Measurements from ENCODE around the gene COL15A1.

DNA sequence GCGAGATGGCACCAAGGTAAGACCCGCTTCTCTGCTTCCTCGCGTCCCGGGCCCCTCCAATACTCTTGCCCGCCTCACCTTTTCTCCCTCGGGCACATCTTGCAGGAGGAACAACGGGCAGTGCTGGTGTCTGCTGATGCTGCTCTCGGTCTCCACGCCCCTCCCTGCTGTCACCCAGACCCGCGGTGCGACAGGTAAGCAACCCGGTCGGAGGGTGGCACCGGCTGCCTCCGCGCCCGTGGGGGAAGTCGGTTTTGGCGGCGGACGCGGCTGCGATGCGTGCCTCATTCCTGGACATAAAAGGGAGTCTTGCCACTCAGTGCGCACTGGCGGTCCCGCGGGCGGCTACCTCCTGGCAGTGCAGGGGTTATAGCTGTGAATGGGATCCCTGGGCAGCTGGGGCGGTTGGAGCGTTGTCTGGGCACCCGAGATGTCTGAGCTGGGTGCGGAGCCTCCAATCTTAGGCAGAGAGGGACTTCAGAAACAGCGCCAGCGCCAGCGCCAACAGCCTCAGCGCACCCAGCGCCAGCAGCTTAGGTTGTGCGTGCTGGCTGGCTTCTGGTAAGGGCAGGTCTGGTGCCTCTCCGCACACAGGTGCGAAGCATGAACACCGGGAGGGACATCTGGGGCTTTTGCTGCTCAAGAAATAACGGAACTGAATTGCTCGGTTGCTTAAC, 488 bp downstream of the COL15A1 start:
- TF ChIP-seq, protein P1, sequence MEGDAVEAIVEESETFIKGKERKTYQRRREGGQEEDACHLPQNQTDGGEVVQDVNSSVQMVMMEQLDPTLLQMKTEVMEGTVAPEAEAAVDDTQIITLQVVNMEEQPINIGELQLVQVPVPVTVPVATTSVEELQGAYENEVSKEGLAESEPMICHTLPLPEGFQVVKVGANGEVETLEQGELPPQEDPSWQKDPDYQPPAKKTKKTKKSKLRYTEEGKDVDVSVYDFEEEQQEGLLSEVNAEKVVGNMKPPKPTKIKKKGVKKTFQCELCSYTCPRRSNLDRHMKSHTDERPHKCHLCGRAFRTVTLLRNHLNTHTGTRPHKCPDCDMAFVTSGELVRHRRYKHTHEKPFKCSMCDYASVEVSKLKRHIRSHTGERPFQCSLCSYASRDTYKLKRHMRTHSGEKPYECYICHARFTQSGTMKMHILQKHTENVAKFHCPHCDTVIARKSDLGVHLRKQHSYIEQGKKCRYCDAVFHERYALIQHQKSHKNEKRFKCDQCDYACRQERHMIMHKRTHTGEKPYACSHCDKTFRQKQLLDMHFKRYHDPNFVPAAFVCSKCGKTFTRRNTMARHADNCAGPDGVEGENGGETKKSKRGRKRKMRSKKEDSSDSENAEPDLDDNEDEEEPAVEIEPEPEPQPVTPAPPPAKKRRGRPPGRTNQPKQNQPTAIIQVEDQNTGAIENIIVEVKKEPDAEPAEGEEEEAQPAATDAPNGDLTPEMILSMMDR (IDR thresholded peaks at IDR 0.05): no peak
- TF ChIP-seq POLR2A (IDR thresholded peaks at IDR 0.05): no peak

All from Peyer's patch (tissue), 4 donors.